IPS DF 6.9 (cell line): Measurements from ENCODE around the gene SERINC4.
A peak's percentile ranks its signal among the peaks of the same experiment; 100 is the strongest.

Source experiments
- DNase-seq: peaks from one replicate; pipeline ENCODE4 v3.0.0-alpha.2; 2013; ENCODE audit warnings: low read depth, low spot score
- H3K27ac ChIP-seq: one replicate; pipeline ENCODE4 v1.5.1; 2013; ENCODE audit warnings: low read length, control low read depth
- H3K27me3 ChIP-seq: 2 replicates; pipeline ENCODE4 v1.6.1; 2013; ENCODE audit warnings: mild to moderate bottlenecking, low read length; ENCODE audit not compliant: control insufficient read depth, insufficient read depth
- H3K36me3 ChIP-seq: 2 replicates; pipeline ENCODE4 v1.6.1; 2013; ENCODE audit warnings: low read length; ENCODE audit not compliant: control insufficient read depth, insufficient read depth
- H3K4me1 ChIP-seq: 2 replicates; pipeline ENCODE4 v1.6.1; 2013; ENCODE audit warnings: low read length; ENCODE audit not compliant: control insufficient read depth, insufficient read depth
- H3K4me3 ChIP-seq: 2 replicates; pipeline ENCODE4 v1.5.1; 2013; ENCODE audit warnings: mild to moderate bottlenecking, low read length
- H3K9me3 ChIP-seq: 2 replicates; pipeline ENCODE4 v1.6.1; 2013; ENCODE audit warnings: low read length, inconsistent platforms; ENCODE audit not compliant: control insufficient read depth, insufficient read depth
- WGBS: extraction: QIAGEN DNeasy Blood & Tissue Kit; methylation state at CpG from one replicate; pipeline ENCODE4 v1.1.7; 2013; ENCODE audit warnings: mixed read lengths, missing lambda C conversion rate; ENCODE audit not compliant: insufficient read length, insufficient coverage; 5-methylcytosine and 5-hydroxymethylcytosine counted together

The SERINC4 gene

DNA sequence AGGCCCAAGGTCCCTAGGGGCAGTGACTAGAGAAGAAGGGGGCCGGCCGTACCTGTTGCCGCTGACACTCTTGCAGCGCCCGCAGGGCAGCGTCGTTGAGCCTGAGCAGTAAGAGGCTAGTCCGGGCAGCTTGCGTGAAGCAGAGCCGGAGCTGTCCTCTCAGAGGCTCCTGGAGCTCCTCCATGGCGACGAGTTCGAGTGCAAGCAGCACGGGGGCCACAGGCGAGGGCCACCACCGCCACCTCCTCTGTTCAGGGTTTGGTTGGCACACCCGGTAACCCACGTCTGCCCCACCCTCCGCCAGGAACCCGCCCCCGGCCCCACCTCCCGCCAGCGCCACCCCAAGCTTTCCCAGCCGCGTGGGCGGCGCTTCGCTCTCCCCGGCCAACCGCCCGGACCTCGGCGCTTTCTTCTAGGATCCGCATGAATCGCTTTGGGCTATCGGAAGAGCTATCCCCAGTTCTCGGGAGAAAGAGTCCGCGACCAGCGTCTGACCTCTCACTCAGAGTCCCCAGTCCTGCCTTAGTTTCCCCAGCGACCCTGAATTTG, 23.2 kb downstream of the SERINC4 start, which contains the start of gene ELL3:
Gene ELL3, minus strand, starts transcription at position 249 of the 549 bp plus-strand sequence. Its CDS starts 65 bp downstream, at position 184.
- no peak for DNase-seq
- Histone ChIP-seq H3K27me3 (no peaks in the 10 kb centered on the region), H3K36me3 (peaks cover 7% of the 10 kb centered on the region; the same call in 1 of the 2 replicates), H3K4me1 (peaks cover 4% of the 10 kb centered on the region), H3K4me3 (peak within 1 kb of the TSS; percentile 62), H3K27ac (no peak within 1 kb of the TSS), H3K9me3 (no peaks in the 10 kb centered on the region)
- WGBS, result no CpG with 5 or more reads among the region's 41 CpGs

DNA sequence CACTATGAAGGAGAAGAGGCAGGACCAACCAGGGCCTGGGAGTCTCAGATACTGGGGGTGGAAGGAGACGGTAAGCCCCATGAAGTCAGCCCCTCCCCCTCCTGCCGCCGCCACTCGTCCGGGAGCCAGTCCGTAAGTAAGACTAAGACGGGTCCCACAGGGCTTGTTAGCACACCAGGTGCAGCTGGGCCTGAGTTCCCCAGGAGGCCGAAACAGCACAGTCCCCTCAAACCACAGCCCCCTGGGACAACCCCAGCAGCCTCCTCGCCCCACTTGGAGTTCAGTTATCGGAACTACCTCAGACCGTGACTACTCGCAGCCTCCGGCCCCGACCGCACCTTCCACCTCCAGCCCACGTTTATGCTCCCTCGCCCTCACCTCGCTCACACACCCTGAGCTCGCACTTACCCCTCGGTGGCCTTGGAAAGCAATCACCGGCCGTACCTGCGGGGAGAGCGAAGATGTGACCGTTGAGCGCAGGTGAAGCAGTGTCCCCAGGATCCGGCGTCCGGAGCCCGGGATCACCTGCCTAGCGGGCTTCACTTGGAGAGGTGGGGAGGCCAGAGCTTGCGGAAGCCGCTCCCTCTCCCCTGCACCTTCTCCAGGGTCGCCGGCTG, 23.8 kb downstream of the SERINC4 start:
- WGBS, result no CpG with 5 or more reads among the region's 35 CpGs
- Histone ChIP-seq H3K36me3 (peaks cover 8% of the 10 kb centered on the region; the same call in 1 of the 2 replicates), H3K9me3 (no peaks in the 10 kb centered on the region), H3K4me1 (peaks cover 4% of the 10 kb centered on the region), H3K27me3 (no peaks in the 10 kb centered on the region), H3K4me3 (peak overlapping the region; percentile 62; the same call in 1 of the 2 replicates), H3K27ac (no peak overlapping the region)
- DNase-seq, result no peak

- no peaks in the 10 kb centered on the region for H3K27me3 ChIP-seq
- WGBS, result no CpG with 5 or more reads among the region's 1 CpG
- no peak for DNase-seq
- H3K4me3 ChIP-seq, result no peak overlapping the region; the same call in 1 of the 2 replicates
- no peaks in the 10 kb centered on the region for H3K9me3 ChIP-seq
- H3K4me1 ChIP-seq, result peaks cover 4% of the 10 kb centered on the region
- H3K27ac ChIP-seq, result no peak overlapping the region
- H3K36me3 ChIP-seq, result peaks cover 8% of the 10 kb centered on the region; the same call in 1 of the 2 replicates
These were observed 24.5 kb downstream of the SERINC4 start for GRCh38 chr15:43775411-43775965.

DNA sequence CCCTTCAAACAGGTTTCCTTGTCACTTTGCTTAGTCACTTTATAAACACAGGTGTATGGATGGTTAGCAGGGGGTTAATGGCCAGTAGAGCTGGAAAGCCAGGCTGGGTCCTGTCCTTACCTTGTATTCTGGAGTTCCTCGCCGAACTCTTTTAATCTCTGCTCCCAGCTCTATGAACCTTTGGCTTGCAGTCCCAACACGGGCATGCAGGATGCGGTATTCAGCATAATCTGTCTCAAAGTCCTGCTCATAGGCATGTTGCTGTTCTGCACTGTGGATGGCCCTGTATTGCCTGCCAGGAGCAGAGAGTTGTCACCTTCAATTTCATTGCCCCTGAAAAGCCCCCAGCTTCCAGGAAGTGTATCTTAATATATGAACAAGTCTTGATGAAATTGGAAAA, 26.0 kb downstream of the SERINC4 start:
- no peak overlapping the region for H3K27ac ChIP-seq
- peaks cover 15% of the 10 kb centered on the region; the same call in 1 of the 2 replicates for H3K36me3 ChIP-seq
- peaks cover 4% of the 10 kb centered on the region for H3K4me1 ChIP-seq

GRCh38 chr15:43772624-43773023, 27.4 kb downstream of the SERINC4 start:
- Histone ChIP-seq H3K27me3 (no peaks in the 10 kb centered on the region), H3K4me1 (peaks cover 4% of the 10 kb centered on the region), H3K36me3 (peaks cover 22% of the 10 kb centered on the region; the same call in 1 of the 2 replicates), H3K27ac (no peak overlapping the region), H3K9me3 (no peaks in the 10 kb centered on the region), H3K4me3 (no peak overlapping the region)
- no peak for DNase-seq

More for the DNA sequence above, 26.0 kb downstream of the SERINC4 start:
- WGBS, result no CpG with 5 or more reads among the region's 4 CpGs
- H3K4me3 ChIP-seq, result no peak overlapping the region
- no peaks in the 10 kb centered on the region for H3K27me3 ChIP-seq
- DNase-seq, result no peak
- H3K9me3 ChIP-seq, result no peaks in the 10 kb centered on the region

GRCh38 chr15:43771816-43772215, 28.2 kb downstream of the SERINC4 start:
- Histone ChIP-seq H3K4me3 (no peak overlapping the region), H3K4me1 (peaks cover 2% of the 10 kb centered on the region; the same call in 1 of the 2 replicates), H3K27me3 (no peaks in the 10 kb centered on the region), H3K27ac (no peak overlapping the region), H3K36me3 (peaks cover 24% of the 10 kb centered on the region; the same call in 1 of the 2 replicates), H3K9me3 (no peaks in the 10 kb centered on the region)
- WGBS, result no CpG with 5 or more reads among the region's 2 CpGs
- DNase-seq, result no peak

GRCh38 chr15:43769584-43770228, 30.3 kb downstream of the SERINC4 start:
- H3K9me3 ChIP-seq, result no peaks in the 10 kb centered on the region
- peaks cover 28% of the 10 kb centered on the region; the same call in 1 of the 2 replicates for H3K36me3 ChIP-seq
- WGBS, result no CpG with 5 or more reads among the region's 5 CpGs
- no peak overlapping the region for H3K4me3 ChIP-seq
- no peak overlapping the region for H3K27ac ChIP-seq
- H3K4me1 ChIP-seq, result no peaks in the 10 kb centered on the region
- no peak for DNase-seq
- H3K27me3 ChIP-seq, result no peaks in the 10 kb centered on the region

DNA sequence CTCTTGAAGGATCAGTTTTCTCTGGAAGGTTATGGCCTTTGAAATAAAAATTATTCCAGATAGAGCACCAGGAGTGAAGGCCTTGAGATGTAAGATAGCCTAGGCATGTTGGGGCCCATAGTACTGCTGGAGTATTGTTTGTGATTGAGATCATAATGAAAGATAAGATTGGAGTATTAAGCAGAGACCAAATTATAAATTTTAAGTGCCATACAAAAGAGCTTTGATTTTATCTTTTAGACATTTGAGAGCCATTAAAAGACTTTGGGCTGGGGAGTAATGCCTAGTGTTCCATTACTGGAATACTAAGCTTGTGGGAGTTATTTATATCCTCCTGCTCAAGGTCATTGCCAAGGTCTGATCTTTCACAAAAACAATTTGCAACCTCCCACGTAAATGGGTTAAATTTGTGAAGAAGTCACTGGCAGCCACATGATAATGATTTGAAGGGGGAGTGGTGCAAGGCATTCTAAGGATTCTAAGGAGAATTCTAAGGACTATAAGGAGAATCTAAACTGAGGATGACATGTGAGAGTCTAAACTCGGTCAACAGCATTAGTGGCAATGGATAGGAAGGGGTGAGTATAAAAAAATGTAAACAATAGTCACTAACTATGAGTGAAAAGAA, 36.1 kb downstream of the SERINC4 start:
- Histone ChIP-seq H3K9me3 (no peaks in the 10 kb centered on the region), H3K27ac (no peak overlapping the region), H3K27me3 (no peaks in the 10 kb centered on the region), H3K36me3 (peaks cover 29% of the 10 kb centered on the region; the same call in 1 of the 2 replicates), H3K4me1 (no peaks in the 10 kb centered on the region), H3K4me3 (no peak overlapping the region)
- WGBS, result no CpG with 5 or more reads among the region's 2 CpGs
- no peak for DNase-seq

GRCh38 chr15:43762824-43763223, 37.2 kb downstream of the SERINC4 start:
- no peaks in the 10 kb centered on the region for H3K4me1 ChIP-seq
- no CpG with 5 or more reads among the region's 6 CpGs for WGBS
- H3K9me3 ChIP-seq, result no peaks in the 10 kb centered on the region
- H3K27me3 ChIP-seq, result no peaks in the 10 kb centered on the region
- H3K36me3 ChIP-seq, result peaks cover 26% of the 10 kb centered on the region; the same call in 1 of the 2 replicates
- no peak overlapping the region for H3K27ac ChIP-seq
- H3K4me3 ChIP-seq, result no peak overlapping the region
- DNase-seq, result no peak

- H3K36me3 ChIP-seq, result no peaks in the 10 kb centered on the region; the same call in 1 of the 2 replicates
- H3K27ac ChIP-seq, result no peak overlapping the region
- WGBS, result no CpG with 5 or more reads among the region's 6 CpGs
These were observed 48.1 kb downstream of the SERINC4 start for GRCh38 chr15:43751885-43752284.

More at GRCh38 chr15:43751885-43752284, 48.1 kb downstream of the SERINC4 start:
- Histone ChIP-seq H3K27me3 (no peaks in the 10 kb centered on the region), H3K9me3 (no peaks in the 10 kb centered on the region), H3K4me3 (no peak overlapping the region), H3K4me1 (no peaks in the 10 kb centered on the region)
- no peak for DNase-seq
